Measurements from ENCODE around the gene HPCAL1.
"Not testable (repeated sequence)": the region's sequence is repeated elsewhere in the genome, so short reads cannot be mapped to it uniquely, and the experiment has no call there.

The HPCAL1 gene

DNA sequence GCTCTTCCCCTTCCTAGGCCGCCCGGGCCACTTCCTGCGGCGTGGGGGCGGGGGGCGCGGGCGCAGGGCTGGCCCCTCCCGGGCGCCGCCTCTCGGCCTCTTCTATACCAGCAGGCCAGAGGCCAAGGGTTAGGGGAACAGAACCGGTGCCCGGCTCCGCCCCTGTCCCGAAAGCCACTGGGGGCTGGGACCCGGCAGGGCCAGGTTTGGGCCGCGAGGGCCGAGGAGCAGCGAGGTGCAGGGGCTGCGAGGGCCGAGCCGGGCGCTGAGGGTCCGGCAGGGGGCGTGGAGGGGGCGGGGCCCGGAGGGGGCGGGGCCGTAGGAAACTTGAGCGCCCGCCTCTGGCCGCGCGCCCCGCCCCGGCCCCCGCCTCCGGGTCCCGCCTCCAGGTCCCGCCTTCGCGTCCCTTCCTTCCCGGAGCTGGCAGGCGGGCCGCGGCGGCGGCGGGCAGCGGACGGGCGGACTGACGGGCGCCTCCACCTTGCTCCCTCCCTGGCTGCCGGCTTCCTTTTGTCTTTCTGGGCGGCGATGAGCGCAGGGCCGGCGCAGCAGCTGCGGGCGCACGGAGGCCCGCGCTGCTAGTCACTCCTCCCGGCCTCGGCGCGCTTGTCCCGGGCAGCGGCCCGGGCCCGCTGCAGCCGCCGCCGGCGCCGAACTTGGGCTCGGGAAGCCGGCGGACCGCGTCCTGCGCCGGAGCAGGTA lies at the start of gene HPCAL1:
Gene HPCAL1, plus strand, starts transcription at position 426 of the 702 bp plus-strand sequence. CDS start 116,854 bp downstream, outside the sequence.
- DNase-seq: peak; percentile 77

DNA sequence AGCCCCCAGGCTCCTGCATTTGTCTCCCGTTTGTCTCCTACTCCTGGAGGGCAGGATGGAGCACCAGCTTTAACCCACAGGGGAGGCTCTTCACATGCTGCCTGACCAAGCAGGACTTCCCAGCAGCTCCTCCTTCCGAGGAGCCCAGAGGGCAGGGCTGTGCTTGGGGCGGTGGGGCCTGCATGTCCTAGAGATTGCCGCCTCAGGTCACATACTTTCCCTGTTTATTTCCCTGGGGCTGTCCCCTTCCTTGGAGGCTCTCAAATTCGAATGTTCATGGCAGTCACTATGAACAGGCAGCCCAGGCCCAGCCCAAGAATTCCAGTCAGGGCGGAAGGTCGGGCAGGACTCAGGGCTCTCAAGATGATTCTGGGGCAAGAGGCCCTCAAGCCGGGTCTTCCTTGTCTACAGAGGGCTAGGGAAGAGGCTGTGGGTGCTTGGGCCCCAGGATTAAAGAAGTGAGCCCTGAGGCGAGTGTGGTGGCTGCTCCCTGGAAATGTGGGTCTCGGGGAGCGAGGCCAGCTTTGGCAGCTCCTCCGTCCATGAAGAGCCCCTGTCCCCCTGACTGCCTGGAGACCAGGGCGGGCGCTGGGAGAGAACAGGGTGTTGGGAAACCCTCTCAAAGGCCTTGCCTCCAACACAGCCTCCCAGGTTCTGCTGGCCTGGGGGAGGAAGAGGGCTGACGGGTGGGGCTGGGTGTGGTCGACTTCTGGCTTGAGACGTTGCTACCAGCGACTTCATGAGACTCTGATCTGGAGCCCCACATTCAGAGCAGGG lies 48.9 kb upstream of the HPCAL1 start:
- no peak for DNase-seq

DNA sequence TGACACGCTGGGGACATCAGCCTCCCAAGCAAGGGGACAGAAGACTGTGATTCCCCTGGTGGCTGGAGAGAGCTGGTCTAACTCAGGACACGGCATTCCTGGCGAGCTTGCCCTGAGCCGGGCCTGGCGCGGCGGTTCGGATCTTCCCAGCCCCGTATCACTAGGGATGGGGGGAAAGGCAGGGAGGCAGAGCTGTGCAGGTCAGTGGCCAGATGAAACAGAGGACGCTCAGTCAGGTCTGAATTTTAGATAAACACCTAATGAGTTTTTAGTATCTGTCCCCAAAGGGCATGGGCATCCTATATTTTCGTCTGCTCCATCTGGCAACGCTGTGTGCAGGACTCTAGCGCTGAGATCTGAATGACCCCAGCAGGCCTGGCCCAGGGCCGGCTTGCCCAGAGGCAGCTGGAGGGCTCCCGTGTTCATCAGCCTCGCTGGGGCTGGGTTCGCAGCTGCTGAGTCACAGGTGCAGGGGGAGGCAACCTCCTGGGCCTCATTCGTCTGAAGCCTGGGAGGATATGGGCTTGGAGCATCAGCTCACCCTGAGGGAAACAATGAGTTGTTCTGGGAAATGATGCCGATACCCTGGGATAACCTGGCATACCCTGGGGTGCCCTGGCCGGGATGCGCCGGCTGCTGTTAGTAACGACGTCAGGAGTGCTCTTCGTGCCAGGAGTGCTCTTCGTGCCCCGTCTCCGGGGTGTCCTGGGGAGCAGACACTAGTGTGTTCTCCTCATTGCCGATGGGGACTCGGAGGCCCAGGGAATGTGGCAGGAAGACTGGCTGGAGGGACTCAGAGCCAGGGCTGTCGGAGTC lies 48.1 kb upstream of the HPCAL1 start:
- DNase-seq: no peak

DNA sequence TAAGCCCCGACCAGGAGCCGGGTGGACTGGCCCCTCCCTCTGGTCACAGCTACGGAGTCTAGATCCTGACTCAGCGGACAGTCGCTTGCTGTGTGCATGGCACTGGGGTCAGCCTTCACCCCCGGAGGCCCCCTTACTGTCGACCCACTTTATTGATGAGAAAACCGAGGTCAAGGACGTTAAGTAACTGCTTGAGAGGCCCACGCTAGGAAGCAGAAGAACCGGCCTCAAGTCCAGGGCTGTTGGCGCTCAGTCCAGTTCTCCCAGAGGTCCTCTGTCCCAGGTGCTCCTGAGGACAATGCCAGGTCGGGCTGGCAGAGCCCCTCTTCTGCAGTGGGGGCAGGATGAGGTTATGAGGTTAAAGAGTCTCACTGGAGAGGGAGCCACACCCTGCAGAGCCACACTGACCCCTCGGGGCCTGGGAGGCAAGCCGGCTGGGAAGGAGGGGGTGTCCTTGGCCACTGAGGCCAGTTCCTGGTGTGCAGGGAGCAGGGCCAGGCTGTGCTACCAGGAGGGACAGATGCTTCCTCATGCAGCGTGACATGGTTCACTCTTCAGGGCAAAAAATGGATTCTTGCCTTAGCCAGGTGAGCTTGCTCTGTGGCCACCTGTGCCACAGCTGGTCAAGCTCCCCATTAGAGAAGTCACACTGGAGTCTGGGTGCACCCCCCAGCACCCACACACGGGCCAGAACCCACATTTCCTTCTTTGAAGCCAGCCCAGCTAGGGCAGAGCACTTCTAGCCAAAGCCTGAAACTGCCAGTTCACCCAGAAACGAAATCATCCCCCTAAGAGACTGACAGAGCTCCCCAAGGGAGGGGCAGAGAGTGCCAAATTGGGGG lies 47.3 kb upstream of the HPCAL1 start:
- DNase-seq: no peak

GRCh38 chr2:10256031-10256514 lies 46.6 kb upstream of the HPCAL1 start:
- DNase-seq: no peak

DNA sequence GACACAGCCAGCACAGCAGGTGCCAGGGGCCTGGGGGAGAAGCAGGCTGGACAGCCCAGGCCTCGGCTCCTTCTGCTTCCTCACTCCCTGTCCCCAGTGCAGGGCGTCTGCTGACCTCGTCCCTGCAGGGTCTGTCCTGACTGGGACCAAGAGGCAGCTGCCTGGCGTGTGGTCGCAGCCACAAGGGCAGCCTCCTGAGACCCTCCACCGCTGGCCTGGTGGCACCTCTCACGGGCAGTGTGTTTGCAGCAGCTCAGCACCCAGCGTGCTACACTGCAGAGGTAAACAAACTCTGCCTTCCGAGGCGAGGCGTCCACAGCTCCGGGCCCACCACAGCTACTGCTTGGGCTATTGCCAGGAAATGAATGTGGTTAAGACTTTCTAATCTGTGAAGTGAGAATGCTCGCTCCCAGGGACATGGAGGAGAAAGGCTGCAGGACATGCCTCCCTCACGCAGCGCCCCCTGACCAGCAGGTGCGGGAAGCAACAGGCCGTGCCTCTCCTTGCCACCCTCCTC lies 46.1 kb upstream of the HPCAL1 start:
- no peak for DNase-seq

- DNase-seq: no peak
Measured at GRCh38 chr2:10257036-10257435, 45.7 kb upstream of the HPCAL1 start.

DNA sequence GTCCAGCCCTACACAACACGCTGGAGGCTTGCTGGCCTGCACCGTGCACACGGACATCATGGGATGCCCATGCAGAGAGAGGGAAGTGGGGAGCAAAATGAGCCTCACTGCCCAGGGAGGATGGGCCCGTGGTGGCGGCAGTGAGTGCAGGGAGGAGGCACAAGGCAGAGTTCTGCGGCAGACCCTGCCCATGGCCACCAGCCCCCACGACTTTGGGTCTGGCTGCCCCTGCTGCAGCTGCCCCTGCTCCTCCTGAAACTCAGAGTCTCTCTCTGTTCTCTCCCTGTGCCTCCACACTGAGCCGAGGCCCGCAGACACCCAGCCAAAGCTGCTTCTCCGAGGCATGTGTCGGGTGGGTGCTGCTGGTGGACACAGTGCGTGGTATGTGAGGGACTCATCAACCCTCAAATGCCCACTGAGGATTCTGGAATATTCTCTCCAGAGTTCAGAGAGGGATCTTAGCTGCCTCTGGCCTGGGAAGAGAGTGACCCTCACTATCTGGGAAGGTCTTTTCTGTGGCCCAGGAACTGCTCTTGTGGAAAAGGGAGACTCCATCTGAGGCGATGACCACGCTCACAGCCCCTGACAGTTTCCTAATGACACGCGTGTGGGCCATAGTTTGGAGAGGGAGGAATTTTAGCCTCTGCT lies 45.1 kb upstream of the HPCAL1 start:
- DNase-seq: no peak

- no peak for DNase-seq
Measured at GRCh38 chr2:10258326-10258725, 44.4 kb upstream of the HPCAL1 start.

DNA sequence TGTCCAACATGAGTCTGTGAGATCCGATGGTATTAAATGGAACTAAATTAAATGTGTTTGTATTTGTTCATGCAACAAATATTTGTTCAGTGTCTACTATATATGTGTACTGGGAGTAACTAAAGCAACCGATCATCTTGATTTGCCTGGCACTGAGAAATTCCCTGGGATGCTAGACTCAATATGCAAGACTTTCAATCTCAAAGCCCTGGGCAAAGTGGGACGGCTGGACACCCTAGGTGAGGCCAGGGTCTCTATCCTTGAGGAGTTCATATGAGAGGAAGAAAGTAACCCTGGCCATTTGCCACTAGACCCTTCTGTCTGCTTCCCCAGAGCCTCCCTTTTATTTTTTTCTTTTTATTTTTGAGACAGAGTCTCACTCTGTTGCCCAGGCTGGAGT lies 44.0 kb upstream of the HPCAL1 start:
- no peak for DNase-seq

- DNase-seq: no peak
Measured at GRCh38 chr2:10260130-10260529, 42.6 kb upstream of the HPCAL1 start.

- DNase-seq: not testable (repeated sequence)
Measured at GRCh38 chr2:10263526-10263925, 39.2 kb upstream of the HPCAL1 start.

- DNase-seq: no peak
Measured at GRCh38 chr2:10264506-10265328, 38.0 kb upstream of the HPCAL1 start.

- DNase-seq: no peak
Measured at GRCh38 chr2:10265329-10266132, 37.2 kb upstream of the HPCAL1 start.

GRCh38 chr2:10266133-10266620 lies 36.5 kb upstream of the HPCAL1 start:
- DNase-seq: no peak

DNA sequence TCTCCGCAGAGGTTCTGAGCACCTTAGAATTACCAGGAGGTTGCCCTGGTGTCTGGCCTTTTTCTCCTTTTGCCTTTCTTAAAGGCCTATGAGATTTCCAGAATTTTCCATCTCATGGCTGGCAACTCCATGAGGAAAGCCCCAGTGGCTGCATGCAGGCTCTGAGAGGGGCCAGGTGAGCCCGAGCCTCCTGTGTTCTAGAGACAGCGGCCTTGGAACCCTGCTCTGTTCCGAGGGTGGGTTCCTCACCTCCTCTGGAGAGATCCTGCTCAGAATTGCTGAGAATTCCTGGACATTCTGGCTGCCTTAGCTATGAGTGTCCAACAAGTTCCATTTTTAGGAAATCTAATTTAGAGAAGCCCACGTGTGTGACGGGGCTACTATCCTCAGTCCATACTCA lies 35.7 kb upstream of the HPCAL1 start:
- no peak for DNase-seq

- no peak for DNase-seq
Measured at GRCh38 chr2:10267551-10268465, 34.9 kb upstream of the HPCAL1 start.

GRCh38 chr2:10269291-10269690 lies 33.4 kb upstream of the HPCAL1 start:
- no peak for DNase-seq

Data from activated gamma-delta T cell treated with Interleukin-2 at 50 U/mL for 16 hours (primary cell).